Stimulated activated CD8-positive, alpha-beta memory T cell treated with anti-CD3 and anti-CD28 coated beads, Interleukin-4, amount 100 ng/mL, for 24 hours (primary cell): ENCODE measurements around the gene RALGPS2.

Source experiments
- DNase-seq: peaks from one replicate; pipeline ENCODE4 v3.0.0-alpha.2; 2020; ENCODE audit warnings: low read depth

Gene RALGPS2

GRCh38 chr1:178962853-178963711 is 238.0 kb downstream of the RALGPS2 start:
- DNase-seq = no peak

- no peak for DNase-seq
Observed at GRCh38 chr1:178964469-178965330, 239.7 kb downstream of the RALGPS2 start.

DNA sequence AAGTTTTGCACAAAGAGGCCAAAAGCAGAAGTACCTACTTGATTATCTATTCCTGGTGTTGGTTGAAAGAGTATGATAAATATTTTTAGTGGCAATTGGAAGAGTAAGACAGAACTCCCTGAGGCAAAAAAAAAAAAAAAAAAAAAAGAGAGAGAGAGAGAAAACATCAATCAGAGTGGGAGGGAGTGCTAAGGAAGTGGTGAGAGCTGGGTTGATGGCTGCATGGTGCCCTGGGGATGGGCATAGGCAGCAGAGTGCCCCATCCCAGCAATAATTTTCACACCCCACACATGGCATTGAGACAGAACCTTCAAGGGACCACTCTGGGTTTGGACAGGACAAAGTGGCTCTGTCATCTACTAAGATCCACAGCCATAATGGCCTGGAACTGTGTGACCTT is 241.3 kb downstream of the RALGPS2 start:
- no peak for DNase-seq

DNA sequence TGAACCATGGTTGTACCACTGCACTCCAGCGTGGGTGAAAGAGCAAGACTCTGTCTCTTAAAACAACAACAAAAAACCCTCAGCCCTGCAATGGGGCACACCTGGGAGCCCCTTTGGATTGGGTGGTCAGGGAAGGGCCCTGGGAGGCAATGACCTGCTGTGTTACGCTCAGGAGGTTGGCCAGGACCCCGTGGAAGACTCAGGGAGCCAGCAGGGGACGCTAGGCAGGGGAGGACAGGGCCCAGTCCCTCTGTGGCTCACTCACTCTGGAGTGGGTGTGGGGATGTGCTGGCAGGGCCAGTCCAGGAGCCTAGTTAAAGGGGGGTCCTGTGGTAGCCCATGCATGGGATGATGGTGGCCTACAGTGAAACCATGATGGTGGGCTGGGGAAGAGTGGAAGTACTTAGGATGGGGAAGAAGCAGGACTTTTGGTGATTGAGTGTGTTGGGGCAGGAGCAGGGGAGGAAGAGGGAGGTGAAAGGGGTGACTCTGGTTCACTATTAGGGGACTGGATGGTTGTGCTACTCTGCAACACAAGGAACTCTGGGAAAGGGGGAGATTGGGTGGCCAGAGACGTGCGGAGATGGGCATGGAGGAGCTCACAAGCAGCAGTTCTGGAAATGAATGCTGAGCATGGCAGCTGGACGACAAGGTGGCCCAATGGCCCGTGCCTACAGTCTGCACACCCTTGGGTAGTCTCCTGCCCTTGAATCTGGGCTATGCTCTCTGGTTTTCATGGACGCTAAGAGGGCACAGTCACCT is 244.4 kb downstream of the RALGPS2 start:
- DNase-seq = no peak

DNA sequence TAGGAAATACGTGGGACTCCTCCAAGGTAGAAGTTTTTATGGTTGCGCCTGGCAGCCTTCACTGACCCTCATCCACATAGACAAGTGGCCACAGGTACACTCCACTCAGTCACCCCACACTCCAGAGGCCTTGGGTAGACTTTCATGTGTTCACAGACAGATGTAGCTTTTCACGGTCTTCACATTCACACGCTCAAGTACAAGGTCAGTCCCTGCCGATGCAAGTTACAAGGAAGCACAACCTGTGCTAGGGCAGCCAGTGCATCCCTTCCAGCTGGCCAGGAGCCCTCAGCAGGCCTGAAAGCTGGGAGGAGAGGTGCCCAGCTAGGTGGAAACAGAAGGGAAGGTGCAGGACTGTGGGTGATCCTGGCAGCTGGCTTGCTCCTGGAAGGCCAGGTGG is 245.1 kb downstream of the RALGPS2 start:
- no peak for DNase-seq
